GM12878 (cell line): ENCODE data around the gene HLA-A. TPM values are rescaled to one million over a fixed set of nuclear protein-coding genes. Genes with fewer than 3 reads are reported as not detected.
A peak's percentile ranks its signal among the peaks of the same experiment; 100 is the strongest.

Experiments
- ATAC-seq: fragments of 200-7000 bp; cut with Tn5 transposase; 3 replicates; pipeline ENCODE4 v1.9.1; 2020; ENCODE audit warnings: mild to moderate bottlenecking, moderate library complexity
- BruUV-seq: library from RNA; stranded (reverse); fragments of 400-500 nt; replicated peaks from 2 replicates; lab custom pipeline; 2021; lab: Mats Ljungman, UMichigan
- CTCF ChIA-PET: fragments of 300-600 bp; sonication (Branson Sonifier 250); formaldehyde crosslinking; extraction: SDS; loops from one replicate; lab custom pipeline; 2021; ENCODE audit warnings: inconsistent platforms; lab: Yijun Ruan, JAX
- POLR2A ChIA-PET: fragments of 350-600 bp; formaldehyde crosslinking; extraction: SDS; loops from one replicate; lab custom pipeline; 2021; ENCODE audit warnings: inconsistent platforms; lab: Charles Lee
- RAD21 ChIA-PET: fragments of 300-600 bp; sonication (Branson Sonifier 250); formaldehyde crosslinking; loops from one replicate; lab custom pipeline; 2023; ENCODE audit warnings: antibody characterized with exemption; ENCODE audit not compliant: unreplicated experiment; lab: Charles Lee
- SMC1A ChIA-PET: fragments of 300-600 bp; sonication (Branson Sonifier 250); formaldehyde crosslinking; loops from one replicate; lab custom pipeline; 2023; ENCODE audit not compliant: unreplicated experiment, uncharacterized antibody; lab: Charles Lee
- DNase-seq: peaks from one replicate; pipeline ENCODE4 v3.0.0-alpha.2; 2011; ENCODE audit warnings: low read depth, low spot score
- FAIRE-seq: peaks from 3 replicates; lab custom pipeline; 2011; peaks lifted over from hg19 to GRCh38; lab: Jason Lieb, UNC
- H2AFZ ChIP-seq: 2 replicates; pipeline ENCODE4 v1.6.0; 2011; ENCODE audit warnings: low read depth, low read length, control low read depth; ENCODE audit not compliant: control insufficient read depth
- H3K27ac ChIP-seq: 2 replicates; pipeline ENCODE4 v1.5.1; 2011; ENCODE audit warnings: control low read depth; ENCODE audit not compliant: control insufficient read depth, insufficient read depth
- H3K27me3 ChIP-seq, 2 experiments: replicated peaks in 1 of 2; 2 replicates each; pipeline versions ENCODE4 v1.6.0 to v1.6.1; 2011; ENCODE audit warnings: low read length in 1 of 2; ENCODE audit not compliant: control insufficient read depth in 2 of 2, insufficient read depth in 2 of 2
- H3K36me3 ChIP-seq, 2 experiments: 2 replicates each; pipeline ENCODE4 v1.5.1; 2011; ENCODE audit warnings: low read length in 1 of 2; ENCODE audit not compliant: control insufficient read depth in 2 of 2, insufficient read depth in 2 of 2
- H3K4me1 ChIP-seq: 2 replicates; pipeline ENCODE4 v1.6.1; 2011; ENCODE audit warnings: mild to moderate bottlenecking, low read length, moderate library complexity, mixed read lengths; ENCODE audit not compliant: control insufficient read depth, insufficient read depth
- H3K4me2 ChIP-seq: 2 replicates; pipeline ENCODE4 v1.6.0; 2011; ENCODE audit warnings: control low read depth; ENCODE audit not compliant: control insufficient read depth, insufficient read depth
- H3K4me3 ChIP-seq: fragments of 200-600 bp; sonication (generic); 2 replicates; pipeline ENCODE4 v1.5.1; 2016
- H3K79me2 ChIP-seq: 2 replicates; pipeline ENCODE4 v1.6.0; 2011; ENCODE audit warnings: low read length; ENCODE audit not compliant: control insufficient read depth, insufficient read depth
- H3K9ac ChIP-seq: 2 replicates; pipeline ENCODE4 v1.8.0; 2011; ENCODE audit warnings: low read length, control low read depth, mixed read lengths; ENCODE audit not compliant: control insufficient read depth, insufficient read depth
- H3K9me3 ChIP-seq: replicated peaks from 3 replicates; pipeline ENCODE4 v1.5.1; 2011; ENCODE audit warnings: mild to moderate bottlenecking, low read length; ENCODE audit not compliant: control insufficient read depth, insufficient read depth
- H4K20me1 ChIP-seq: 2 replicates; pipeline ENCODE4 v1.6.0; 2011; ENCODE audit not compliant: control insufficient read depth, insufficient read depth
- CHD2 ChIP-seq: IDR thresholded peaks from 2 replicates; pipeline ENCODE4 v1.6.1; 2011; ENCODE audit warnings: low read depth, low read length, improper control_type of control experiment, borderline replicate concordance
- EP300 ChIP-seq, 2 experiments: fragments of 150-350 bp in 1 of 2; IDR thresholded peaks; 2 replicates each; pipeline ENCODE4 v1.6.1; 2011 to 2012; ENCODE audit warnings: low read depth in 2 of 2, low read length in 2 of 2, borderline replicate concordance in 1 of 2, improper control_type of control experiment in 1 of 2, inconsistent platforms in 1 of 2; ENCODE audit not compliant: control insufficient read depth in 1 of 2
- KLF5 ChIP-seq: fragments of 450-650 bp; IDR thresholded peaks from 2 replicates; pipeline ENCODE4 v1.6.1; 2014; ENCODE audit warnings: mild to moderate bottlenecking; ENCODE audit not compliant: partially characterized antibody
- MXI1 ChIP-seq: fragments of 150-350 bp; IDR thresholded peaks from 2 replicates; pipeline ENCODE4 v1.6.1; 2011; ENCODE audit warnings: low read depth, mild to moderate bottlenecking, inconsistent platforms, low read length, improper control_type of control experiment
- RAD21 ChIP-seq: IDR thresholded peaks from 2 replicates; pipeline ENCODE4 v1.6.1; 2011; ENCODE audit warnings: mild to moderate bottlenecking, low read depth, low read length, moderate library complexity; ENCODE audit not compliant: insufficient read depth
- SMC3 ChIP-seq: IDR thresholded peaks from 2 replicates; pipeline ENCODE4 v1.6.1; 2011; ENCODE audit warnings: low read length, improper control_type of control experiment, borderline replicate concordance
- STAT1 ChIP-seq: fragments of 450-650 bp; conservative IDR thresholded peaks from 2 replicates; pipeline ENCODE4 v1.6.1; 2014; ENCODE audit warnings: antibody characterized with exemption, mild to moderate bottlenecking
- TCF12 ChIP-seq: IDR thresholded peaks from 2 replicates; pipeline ENCODE4 v1.6.1; 2011; ENCODE audit warnings: low read depth, mild to moderate bottlenecking, low read length
- ZNF24 ChIP-seq: fragments of 450-650 bp; IDR thresholded peaks from 2 replicates; pipeline ENCODE4 v1.6.1; 2017; ENCODE audit warnings: antibody characterized with exemption, mild to moderate bottlenecking
- WGBS: methylation state at CpG from one replicate; pipeline ENCODE4 v1.1.6; 2016; ENCODE audit warnings: low lambda C conversion rate; ENCODE audit not compliant: insufficient replicate concordance, insufficient coverage; ENCODE audit errors: missing lambda C conversion rate; 5-methylcytosine and 5-hydroxymethylcytosine counted together
- in situ Hi-C: fragments of 300-500 bp; cut with MboI; formaldehyde crosslinking; loops from 9 replicates; pipeline ENCODE4 v1.14.3; 2018; ENCODE audit warnings: mixed read lengths
- intact Hi-C: fragments of 100-400 bp; cut with micrococcal nuclease; formaldehyde crosslinking; loops from one replicate; pipeline ENCODE4 v1.14.2; 2022; ENCODE audit not compliant: unreplicated experiment
- polyA plus RNA-seq, 11 experiments: library from polyadenylated mRNA; depleted of rRNA in 4 of 11; unstranded in 6 of 11; stranded (reverse) in 5 of 11; fragments of >200 nt; fragmentation: Nextera tagmentation in 4 of 11; fragmentation: Illumina TruSeq in 1 of 11; extraction: Ambion mirVana in 4 of 11; extraction: Trizol in 1 of 11; gene quantifications; 1 replicate in 1 of 11; 2 replicates in 10 of 11; pipeline versions ENCODE4 v1.2.1 to v1.2.3, GENCODE V29; 2011 to 2016; ENCODE audit warnings: inconsistent platforms in 2 of 11, missing spikeins in 2 of 11, low read depth in 1 of 11
- total RNA-seq, 4 experiments: library from RNA; depleted of rRNA in 3 of 4; stranded (reverse); fragments of >200 nt in 3 of 4; fragmentation: Illumina TruSeq in 1 of 4; extraction: Trizol in 1 of 4; gene quantifications; 2 replicates each; pipeline versions ENCODE4 v1.2.1 to v1.2.3, GENCODE V29; 2013 to 2021
- TF ChIP-seq, protein P1 (sequence below): fragments of 450-650 bp; IDR thresholded peaks from 2 replicates; pipeline ENCODE4 v1.6.1; 2017; ENCODE audit warnings: mild to moderate bottlenecking, moderate library complexity
- TF ChIP-seq, protein P2 (sequence below): fragments of 450-650 bp; IDR thresholded peaks from 2 replicates; pipeline ENCODE4 v1.6.1; 2017; ENCODE audit warnings: low read depth, mild to moderate bottlenecking, moderate library complexity
- TF ChIP-seq, protein P3 (sequence below): fragments of 450-650 bp; IDR thresholded peaks from 2 replicates; pipeline ENCODE4 v1.6.1; 2017; ENCODE audit warnings: borderline replicate concordance

The HLA-A gene
- total and polyA plus RNA-seq, 10 of the 15 experiments (the other 5 are each of a cell fraction or from before 2014, with no cell fraction given): 129 to 1,155 (median 749) TPM

DNA sequence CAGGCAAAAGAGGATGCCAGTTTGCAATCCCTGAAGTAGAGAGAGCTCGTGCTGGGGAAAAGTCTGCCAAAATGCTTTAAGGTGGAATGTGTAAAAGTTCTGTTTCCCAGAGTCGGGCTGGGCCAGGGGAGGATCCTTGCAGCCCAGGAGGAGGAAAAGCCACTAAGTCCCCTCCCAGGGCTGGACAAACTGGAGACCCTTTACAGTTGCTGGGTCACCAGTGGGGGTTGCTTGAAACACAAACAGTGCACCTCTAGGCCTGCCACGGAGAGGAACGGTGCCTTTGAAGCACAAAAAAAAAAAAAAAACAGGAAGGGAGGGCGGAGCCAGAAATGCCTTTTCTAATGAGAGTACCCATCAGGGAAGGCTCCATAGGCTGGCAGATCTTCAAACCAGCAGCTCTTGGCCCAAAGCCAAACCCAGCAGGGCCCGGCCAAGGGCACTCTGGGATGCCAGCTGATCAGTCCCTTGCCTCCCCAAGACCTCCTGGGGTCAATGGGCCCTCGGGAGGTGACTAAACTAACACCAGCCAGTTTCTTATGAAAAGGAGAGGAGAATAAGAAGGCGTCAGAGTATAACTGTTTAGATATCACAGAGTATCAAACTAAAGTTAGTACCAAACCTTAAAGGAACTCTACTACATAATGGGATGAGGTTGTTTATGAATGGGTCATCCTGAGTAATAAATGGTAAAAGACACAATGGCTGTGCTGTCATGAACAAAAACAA, 23.7 kb downstream of the HLA-A start (continued):
- TF ChIP-seq, protein P1, sequence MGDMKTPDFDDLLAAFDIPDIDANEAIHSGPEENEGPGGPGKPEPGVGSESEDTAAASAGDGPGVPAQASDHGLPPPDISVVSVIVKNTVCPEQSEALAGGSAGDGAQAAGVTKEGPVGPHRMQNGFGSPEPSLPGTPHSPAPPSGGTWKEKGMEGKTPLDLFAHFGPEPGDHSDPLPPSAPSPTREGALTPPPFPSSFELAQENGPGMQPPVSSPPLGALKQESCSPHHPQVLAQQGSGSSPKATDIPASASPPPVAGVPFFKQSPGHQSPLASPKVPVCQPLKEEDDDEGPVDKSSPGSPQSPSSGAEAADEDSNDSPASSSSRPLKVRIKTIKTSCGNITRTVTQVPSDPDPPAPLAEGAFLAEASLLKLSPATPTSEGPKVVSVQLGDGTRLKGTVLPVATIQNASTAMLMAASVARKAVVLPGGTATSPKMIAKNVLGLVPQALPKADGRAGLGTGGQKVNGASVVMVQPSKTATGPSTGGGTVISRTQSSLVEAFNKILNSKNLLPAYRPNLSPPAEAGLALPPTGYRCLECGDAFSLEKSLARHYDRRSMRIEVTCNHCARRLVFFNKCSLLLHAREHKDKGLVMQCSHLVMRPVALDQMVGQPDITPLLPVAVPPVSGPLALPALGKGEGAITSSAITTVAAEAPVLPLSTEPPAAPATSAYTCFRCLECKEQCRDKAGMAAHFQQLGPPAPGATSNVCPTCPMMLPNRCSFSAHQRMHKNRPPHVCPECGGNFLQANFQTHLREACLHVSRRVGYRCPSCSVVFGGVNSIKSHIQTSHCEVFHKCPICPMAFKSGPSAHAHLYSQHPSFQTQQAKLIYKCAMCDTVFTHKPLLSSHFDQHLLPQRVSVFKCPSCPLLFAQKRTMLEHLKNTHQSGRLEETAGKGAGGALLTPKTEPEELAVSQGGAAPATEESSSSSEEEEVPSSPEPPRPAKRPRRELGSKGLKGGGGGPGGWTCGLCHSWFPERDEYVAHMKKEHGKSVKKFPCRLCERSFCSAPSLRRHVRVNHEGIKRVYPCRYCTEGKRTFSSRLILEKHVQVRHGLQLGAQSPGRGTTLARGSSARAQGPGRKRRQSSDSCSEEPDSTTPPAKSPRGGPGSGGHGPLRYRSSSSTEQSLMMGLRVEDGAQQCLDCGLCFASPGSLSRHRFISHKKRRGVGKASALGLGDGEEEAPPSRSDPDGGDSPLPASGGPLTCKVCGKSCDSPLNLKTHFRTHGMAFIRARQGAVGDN: 0 out of 2 replicates have a peak, but pooled peaks have one; percentile 30
- TF ChIP-seq KLF5 (no peak), CHD2 (peak; percentile 39; the same call in 1 of the 2 replicates), MXI1 (0 out of 2 replicates have a peak, but pooled peaks have one; percentile 30)

DNA sequence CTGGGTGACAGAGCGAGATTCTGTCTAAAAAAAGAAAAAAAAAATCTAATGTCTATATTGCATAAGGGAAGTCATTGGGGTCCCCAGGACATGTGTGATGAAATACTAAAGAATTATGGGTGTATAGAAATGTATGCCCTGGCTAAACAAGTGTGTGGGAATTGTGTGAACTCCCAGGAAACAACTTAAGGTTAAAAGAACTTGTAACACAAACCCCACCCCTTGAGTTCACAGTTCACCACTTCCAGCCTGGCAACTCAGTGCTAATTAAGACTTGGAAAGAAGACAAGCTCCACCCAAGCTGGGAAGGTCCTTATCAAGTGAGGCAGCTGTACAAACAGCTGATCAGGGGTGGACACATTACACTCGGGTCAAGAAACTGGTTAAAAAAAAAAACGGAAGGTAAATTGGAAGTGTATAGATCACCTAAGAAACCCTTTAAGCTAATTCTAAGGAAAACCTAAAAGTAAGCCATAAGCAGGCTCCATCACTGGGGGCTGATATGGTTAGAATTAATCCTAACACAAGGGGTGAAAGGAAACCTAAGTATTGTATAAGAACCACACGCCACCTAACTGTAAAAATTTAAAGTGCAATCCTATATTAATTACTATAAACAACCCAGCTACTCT, 25.2 kb downstream of the HLA-A start:
- H3K9me3 ChIP-seq: no peaks in the 10 kb centered on the region
- FAIRE-seq: no peak
- H2AFZ ChIP-seq: no peak overlapping the region; the same call in 1 of the 2 replicates
- TF ChIP-seq, protein P2, sequence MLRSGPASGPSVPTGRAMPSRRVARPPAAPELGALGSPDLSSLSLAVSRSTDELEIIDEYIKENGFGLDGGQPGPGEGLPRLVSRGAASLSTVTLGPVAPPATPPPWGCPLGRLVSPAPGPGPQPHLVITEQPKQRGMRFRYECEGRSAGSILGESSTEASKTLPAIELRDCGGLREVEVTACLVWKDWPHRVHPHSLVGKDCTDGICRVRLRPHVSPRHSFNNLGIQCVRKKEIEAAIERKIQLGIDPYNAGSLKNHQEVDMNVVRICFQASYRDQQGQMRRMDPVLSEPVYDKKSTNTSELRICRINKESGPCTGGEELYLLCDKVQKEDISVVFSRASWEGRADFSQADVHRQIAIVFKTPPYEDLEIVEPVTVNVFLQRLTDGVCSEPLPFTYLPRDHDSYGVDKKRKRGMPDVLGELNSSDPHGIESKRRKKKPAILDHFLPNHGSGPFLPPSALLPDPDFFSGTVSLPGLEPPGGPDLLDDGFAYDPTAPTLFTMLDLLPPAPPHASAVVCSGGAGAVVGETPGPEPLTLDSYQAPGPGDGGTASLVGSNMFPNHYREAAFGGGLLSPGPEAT: peak; percentile 47; the same call in 1 of the 2 replicates
- TF ChIP-seq SMC3 (peak; percentile 49; the same call in 1 of the 2 replicates), EP300 (IDR thresholded peaks at IDR 0.05; ENCODE audit: borderline replicate concordance in 1 of 2, control insufficient read depth in 1 of 2, low read depth in 2 of 2, low read length in 2 of 2) (no peak), STAT1 (no peak), TCF12 (no peak), ZNF24 (no peak), RAD21 (peak; percentile 44)
- TF ChIP-seq, protein P3, sequence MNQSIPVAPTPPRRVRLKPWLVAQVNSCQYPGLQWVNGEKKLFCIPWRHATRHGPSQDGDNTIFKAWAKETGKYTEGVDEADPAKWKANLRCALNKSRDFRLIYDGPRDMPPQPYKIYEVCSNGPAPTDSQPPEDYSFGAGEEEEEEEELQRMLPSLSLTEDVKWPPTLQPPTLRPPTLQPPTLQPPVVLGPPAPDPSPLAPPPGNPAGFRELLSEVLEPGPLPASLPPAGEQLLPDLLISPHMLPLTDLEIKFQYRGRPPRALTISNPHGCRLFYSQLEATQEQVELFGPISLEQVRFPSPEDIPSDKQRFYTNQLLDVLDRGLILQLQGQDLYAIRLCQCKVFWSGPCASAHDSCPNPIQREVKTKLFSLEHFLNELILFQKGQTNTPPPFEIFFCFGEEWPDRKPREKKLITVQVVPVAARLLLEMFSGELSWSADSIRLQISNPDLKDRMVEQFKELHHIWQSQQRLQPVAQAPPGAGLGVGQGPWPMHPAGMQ: no peak

More for the DNA sequence above, 25.2 kb downstream of the HLA-A start:
- WGBS: 29% methylated on average over 4 of the region's 4 CpGs
- ChIA-PET SMC1A (interaction anchor here (0.7 to 4.3 kb wide), 15 partner anchors 15 to 119 kb away, joined by 3 to 38 read pairs (median 5); partner anchors contain the start of gene HLA-A), POLR2A (interaction anchor here (0.6 to 5.0 kb wide), 10 partner anchors 9 to 119 kb away, joined by 3 to 27 read pairs (median 4); partner anchors contain the start of gene HLA-A), CTCF (interaction anchor here (0.7 to 6.6 kb wide), 24 partner anchors 9 to 318 kb away, joined by 3 to 71 read pairs (median 4); no protein-coding TSS in a partner anchor), RAD21 (interaction anchor here (0.9 to 2.3 kb wide), 13 partner anchors 9 to 119 kb away, joined by 3 to 25 read pairs (median 4); no protein-coding TSS in a partner anchor)
- H3K4me2 ChIP-seq: peak overlapping the region; percentile 28; the same call in 1 of the 2 replicates
- no peak overlapping the region for H3K4me3 ChIP-seq
- H3K27ac ChIP-seq: no peak overlapping the region
- H3K27me3 ChIP-seq: no peaks in the 10 kb centered on the region
- ATAC-seq (peak; percentile 27), DNase-seq (peak; percentile 11)
- intact Hi-C loops: loop anchor here (1.0 kb wide), 1 partner anchor 119 kb away; no protein-coding TSS in a partner anchor
- in situ Hi-C loops: no loop called here
- peaks cover 5% of the 10 kb centered on the region for H3K79me2 ChIP-seq
- H3K4me1 ChIP-seq: peaks cover 5% of the 10 kb centered on the region; the same call in 1 of the 2 replicates
- no TSS peak for BruUV-seq
- no peaks in the 10 kb centered on the region for H4K20me1 ChIP-seq
- H3K36me3 ChIP-seq: no peaks in the 10 kb centered on the region
- no peak overlapping the region for H3K9ac ChIP-seq
